Kidney (tissue), 14 donors: ENCODE data around the gene OSBP. TPM values are rescaled to one million over a fixed set of nuclear protein-coding genes. Genes with fewer than 3 reads are reported as not detected.

ENCODE experiments used
- DNase-seq, 5 donors: peaks; one replicate each; pipeline ENCODE4 v3.0.0-alpha.2; 2013 to 2020
- FAIRE-seq: peaks from 2 replicates; lab custom pipeline; 2012; peaks lifted over from hg19 to GRCh38; lab: Jason Lieb, UNC
- H3K27ac ChIP-seq, 2 donors: one replicate each; pipeline ENCODE4 v1.7.0; 2013; ENCODE audit warnings: low read depth in 2 of 2, low read length in 2 of 2, inconsistent platforms in 1 of 2
- H3K27me3 ChIP-seq: one replicate; pipeline ENCODE4 v1.7.1; 2013; ENCODE audit warnings: low read length, inconsistent platforms; ENCODE audit not compliant: control insufficient read depth, insufficient read depth
- H3K36me3 ChIP-seq, 3 donors: one replicate each; pipeline versions ENCODE4 v1.7.0 to v1.7.1; 2013; ENCODE audit warnings: low read length in 3 of 3, control low read depth in 1 of 3, inconsistent platforms in 1 of 3; ENCODE audit not compliant: insufficient read depth in 3 of 3, control insufficient read depth in 2 of 3
- H3K4me1 ChIP-seq, 3 donors: one replicate each; pipeline versions ENCODE4 v1.7.0 to v1.7.1; 2013; ENCODE audit warnings: low read length in 3 of 3, inconsistent platforms in 1 of 3, low read depth in 1 of 3; ENCODE audit not compliant: control insufficient read depth in 2 of 3, insufficient read depth in 2 of 3
- H3K4me3 ChIP-seq, 3 donors: one replicate each; pipeline versions ENCODE4 v1.7.0 to v1.8.1; 2013; ENCODE audit warnings: low read length in 3 of 3, control low read depth in 1 of 3, inconsistent platforms in 1 of 3
- H3K9ac ChIP-seq, 3 donors: one replicate each; pipeline versions ENCODE4 v1.7.0 to v1.7.1; 2013; ENCODE audit warnings: low read length in 3 of 3, control low read depth in 1 of 3, inconsistent platforms in 1 of 3
- H3K9me3 ChIP-seq, 3 donors: one replicate each; pipeline versions ENCODE4 v1.7.0 to v1.7.1; 2013; ENCODE audit warnings: low read length in 3 of 3, control low read depth in 1 of 3, inconsistent platforms in 1 of 3; ENCODE audit not compliant: control insufficient read depth in 2 of 3, insufficient read depth in 1 of 3
- CTCF ChIP-seq: IDR thresholded peaks from 3 replicates; pipeline ENCODE4 v1.5.1; 2012; ENCODE audit warnings: mild to moderate bottlenecking, moderate library complexity, borderline replicate concordance; ENCODE audit not compliant: insufficient read depth; ENCODE audit errors: extremely low read depth
- intact Hi-C: fragments of 100-400 bp; cut with DNase I; formaldehyde crosslinking; loops from one replicate; pipeline ENCODE4 v1.11.1; 2022
- polyA plus RNA-seq: library from polyadenylated mRNA; stranded (reverse); fragments of 350-450 nt; fragmentation: Illumina TruSeq; extraction: RNeasy Lipid Tissue Mini Kit (QIAGEN cat#74804); gene quantifications from one replicate; pipeline ENCODE4 v1.2.3, GENCODE V29; 2014; ENCODE audit warnings: low read depth, low replicate concordance; ENCODE audit not compliant: insufficient read depth
- total RNA-seq: library from RNA; stranded (reverse); fragmentation: NEBNext Ultra II Directional; extraction: Animal tissue kit (Norgen Biotek cat#: 25700); gene quantifications from one replicate; pipeline ENCODE4 v1.2.1, GENCODE V29; 2021
- donor health status: control.
- donor health status: control.
- donor health status: control.
- donor health status: control.
- donor health status: control.
- donor health status: DM: yes; HTN: yes; CAD: no.
- donor health status: Normal renal cell carcinoma (clear cell type).

OSBP gene
- total and polyA plus RNA-seq, 2 donors from 2014 or later = 25.9 to 53.8 TPM

- Histone ChIP-seq H3K9ac (no peak overlapping the region), H3K9me3 (no peaks in the 10 kb centered on the region), H3K4me1 (no peaks in the 10 kb centered on the region), H3K36me3 (peaks cover 19 to 72% (median 36%) of the 10 kb centered on the region in 3 donors), H3K4me3 (no peak overlapping the region), H3K27me3 (no peaks in the 10 kb centered on the region), H3K27ac (no peak overlapping the region)
- TF ChIP-seq CTCF = no peak
- intact Hi-C loops = no loop called here
- DNase-seq (no peak), FAIRE-seq (no peak)
Observed at GRCh38 chr11:59644528-59644927, 29.0 kb upstream of the OSBP start.

GRCh38 chr11:59643390-59643789 lies 27.8 kb upstream of the OSBP start:
- Histone ChIP-seq H3K36me3 (peaks cover 19 to 73% (median 37%) of the 10 kb centered on the region in 3 donors), H3K27ac (no peak overlapping the region), H3K27me3 (no peaks in the 10 kb centered on the region), H3K9ac (no peak overlapping the region), H3K9me3 (no peaks in the 10 kb centered on the region), H3K4me1 (no peaks in the 10 kb centered on the region), H3K4me3 (no peak overlapping the region)
- DNase-seq = no peak
- intact Hi-C loops = no loop called here
- FAIRE-seq = no peak
- TF ChIP-seq CTCF = no peak

- no peak for FAIRE-seq
- intact Hi-C loops = no loop called here
- DNase-seq = no peak
- peaks cover 19 to 75% (median 49%) of the 10 kb centered on the region in 3 donors for H3K36me3 ChIP-seq
- H3K9ac ChIP-seq = no peak overlapping the region
- H3K9me3 ChIP-seq = no peaks in the 10 kb centered on the region
- H3K27me3 ChIP-seq = no peaks in the 10 kb centered on the region
- no peak overlapping the region for H3K4me3 ChIP-seq
- H3K27ac ChIP-seq = no peak overlapping the region
- TF ChIP-seq CTCF = no peak
- no peaks in the 10 kb centered on the region for H3K4me1 ChIP-seq
Observed at GRCh38 chr11:59641156-59641555, 25.6 kb upstream of the OSBP start.

GRCh38 chr11:59630493-59630892 lies 14.9 kb upstream of the OSBP start:
- FAIRE-seq (no peak), DNase-seq (no peak)
- intact Hi-C loops = no loop called here

More at GRCh38 chr11:59630493-59630892, 14.9 kb upstream of the OSBP start:
- Histone ChIP-seq H3K27ac (no peak overlapping the region), H3K4me1 (no peaks in the 10 kb centered on the region), H3K9me3 (no peaks in the 10 kb centered on the region), H3K36me3 (no peaks in the 10 kb centered on the region), H3K27me3 (no peaks in the 10 kb centered on the region), H3K4me3 (no peak overlapping the region), H3K9ac (no peak overlapping the region)
- no peak for TF ChIP-seq CTCF
